A204.1 (cell line): ENCODE data around the gene NEMP1.
"Not testable (repeated sequence)": the region's sequence is repeated elsewhere in the genome, so short reads cannot be mapped to it uniquely, and the experiment has no call there.

Experiments used
- FAIRE-seq: peaks from 2 replicates; lab custom pipeline; 2012; peaks lifted over from hg19 to GRCh38; lab: Jason Lieb, UNC

The NEMP1 gene, protein sequence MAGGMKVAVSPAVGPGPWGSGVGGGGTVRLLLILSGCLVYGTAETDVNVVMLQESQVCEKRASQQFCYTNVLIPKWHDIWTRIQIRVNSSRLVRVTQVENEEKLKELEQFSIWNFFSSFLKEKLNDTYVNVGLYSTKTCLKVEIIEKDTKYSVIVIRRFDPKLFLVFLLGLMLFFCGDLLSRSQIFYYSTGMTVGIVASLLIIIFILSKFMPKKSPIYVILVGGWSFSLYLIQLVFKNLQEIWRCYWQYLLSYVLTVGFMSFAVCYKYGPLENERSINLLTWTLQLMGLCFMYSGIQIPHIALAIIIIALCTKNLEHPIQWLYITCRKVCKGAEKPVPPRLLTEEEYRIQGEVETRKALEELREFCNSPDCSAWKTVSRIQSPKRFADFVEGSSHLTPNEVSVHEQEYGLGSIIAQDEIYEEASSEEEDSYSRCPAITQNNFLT

DNA sequence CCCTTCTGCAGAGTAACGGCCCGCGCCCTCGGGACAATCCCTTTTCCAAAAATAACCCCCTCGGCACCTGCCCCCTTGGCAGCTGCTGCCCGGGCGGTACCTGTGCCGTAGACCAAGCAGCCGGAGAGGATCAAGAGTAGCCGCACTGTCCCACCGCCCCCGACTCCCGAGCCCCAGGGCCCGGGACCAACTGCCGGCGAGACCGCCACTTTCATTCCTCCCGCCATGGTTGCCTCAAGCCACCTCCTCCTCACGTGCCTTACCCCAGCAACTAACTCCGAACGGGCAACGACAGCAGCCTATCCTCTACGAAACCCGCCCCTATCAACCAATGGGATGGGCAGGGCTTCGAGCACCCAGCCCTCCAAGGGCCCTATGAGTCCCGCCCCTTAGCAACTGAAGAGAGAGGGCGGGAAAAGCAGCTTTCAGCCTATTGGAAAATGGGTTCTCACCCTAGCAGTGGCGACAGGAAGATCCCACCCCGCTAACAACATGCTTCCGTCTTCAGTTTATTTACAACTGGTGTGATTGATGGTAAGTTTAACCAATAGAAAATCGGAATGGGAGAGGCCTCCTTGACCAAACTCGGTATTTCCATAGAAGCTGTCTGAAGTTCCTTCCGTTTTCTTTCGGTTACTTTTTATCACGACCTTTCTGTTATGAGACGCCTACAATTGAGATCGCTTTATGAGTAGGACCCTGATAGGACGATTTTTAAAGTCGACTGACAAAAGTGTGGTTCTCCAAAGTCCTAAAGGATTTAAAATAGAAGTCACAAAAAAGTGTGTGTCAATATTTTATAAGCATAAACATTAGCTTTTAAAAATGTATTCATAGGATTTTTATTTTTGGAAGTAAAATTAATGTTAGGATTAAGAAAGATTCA lies at the start of gene NEMP1:
TSS of gene NEMP1 (minus strand) at position 273 of the 886 bp plus-strand sequence. CDS start at position 227, 46 bp downstream.
- peak; percentile 100 for FAIRE-seq

GRCh38 chr12:57127726-57128518 lies 49.3 kb upstream of the NEMP1 start, which contains the start of gene LRP1:
Gene LRP1 (plus strand): TSS chr12:57128483. CDS start chr12:57128965, 482 bp downstream.
- no peak for FAIRE-seq

DNA sequence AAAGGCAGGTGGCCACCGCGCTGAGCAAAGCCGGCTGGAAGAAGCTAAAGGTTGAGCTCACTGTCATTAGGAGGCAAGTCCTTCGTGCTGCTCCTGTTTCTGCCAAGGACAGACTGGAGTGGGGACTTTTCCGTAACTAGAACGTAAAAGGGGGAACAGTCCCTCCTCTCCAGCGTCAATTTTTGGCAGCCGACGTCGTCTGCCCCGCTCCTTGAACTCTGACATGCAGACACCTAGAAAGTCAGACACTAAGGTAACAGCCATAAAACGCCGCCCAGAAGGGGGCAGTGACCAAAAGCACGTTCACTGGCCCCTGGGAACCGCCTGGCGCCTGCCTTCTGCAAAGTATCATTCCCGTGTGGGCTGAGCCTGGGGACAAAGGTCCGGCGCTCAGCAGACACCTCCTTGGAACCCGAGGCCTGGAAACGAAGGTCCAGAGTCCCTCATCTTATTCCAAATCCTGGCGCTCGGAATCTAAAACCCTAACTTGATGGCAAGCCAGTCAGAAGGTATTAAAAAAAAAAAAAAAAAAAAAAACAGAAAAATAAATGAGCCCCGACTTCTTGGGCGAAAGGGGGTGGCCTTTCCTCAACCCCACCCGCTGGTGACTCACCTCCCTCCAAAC lies 48.6 kb upstream of the NEMP1 start:
- no peak for FAIRE-seq

DNA sequence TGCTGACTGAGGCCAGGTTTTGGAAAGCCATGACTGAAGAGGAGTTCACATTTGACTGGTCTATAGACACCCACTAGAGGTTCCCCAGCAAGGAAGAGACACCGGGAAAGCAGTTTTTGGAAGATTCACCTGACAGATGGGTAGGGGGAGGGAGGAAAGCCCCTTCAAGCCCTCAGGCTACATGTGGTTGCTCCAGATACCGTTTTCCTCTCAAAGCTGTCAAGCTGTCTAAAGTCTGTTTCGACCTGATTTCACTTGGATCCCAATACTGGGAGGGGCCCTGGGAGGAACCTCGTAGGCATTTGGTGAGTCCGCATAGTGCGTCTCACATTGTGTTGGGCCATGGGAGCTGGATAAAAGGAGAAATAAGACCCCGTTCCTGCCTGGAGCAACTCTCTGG lies 48.0 kb upstream of the NEMP1 start:
- no peak for FAIRE-seq

DNA sequence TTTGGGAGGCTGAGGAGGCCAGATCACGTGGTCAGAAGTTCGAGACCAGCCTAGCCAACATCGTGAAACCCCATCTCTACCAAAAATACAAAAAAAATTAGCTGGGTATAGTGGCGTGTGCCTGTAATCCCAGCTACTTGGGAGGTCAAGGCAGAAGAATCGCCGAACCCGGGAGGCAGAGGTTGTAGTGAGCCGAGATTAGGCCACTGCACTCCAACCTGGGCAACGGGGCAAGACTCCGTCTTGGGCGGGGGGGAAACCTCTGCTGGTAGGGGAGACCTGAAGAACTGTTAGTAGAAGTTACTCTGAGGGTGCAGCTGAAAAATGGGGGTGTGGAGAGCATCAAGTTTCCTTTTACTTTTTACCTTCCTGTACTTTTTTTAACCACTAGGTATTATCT lies 47.5 kb upstream of the NEMP1 start:
- no peak for FAIRE-seq

GRCh38 chr12:57124261-57124877 lies 45.8 kb upstream of the NEMP1 start:
- FAIRE-seq: no peak

DNA sequence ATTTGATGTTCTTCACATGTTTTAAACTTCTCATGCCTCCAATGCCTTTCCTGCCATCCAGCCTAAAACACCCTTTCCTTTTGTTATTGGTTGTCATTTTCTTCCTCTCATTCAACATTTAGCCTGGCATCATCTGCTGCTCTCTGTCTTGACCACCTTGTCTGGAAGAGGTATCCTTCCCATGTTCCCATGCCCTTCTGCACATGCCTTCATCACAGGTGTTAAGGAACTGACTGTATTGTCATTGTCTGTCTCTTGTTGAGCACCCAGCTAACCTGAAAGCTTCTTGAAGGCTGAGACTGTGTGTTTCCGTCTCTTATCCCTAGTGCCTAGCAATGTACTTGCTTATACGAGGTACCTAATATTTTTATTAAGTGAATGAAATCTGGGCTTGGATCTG lies 45.2 kb upstream of the NEMP1 start:
- no peak for FAIRE-seq

GRCh38 chr12:57120718-57121117 lies 42.1 kb upstream of the NEMP1 start:
- FAIRE-seq: not testable (repeated sequence)

DNA sequence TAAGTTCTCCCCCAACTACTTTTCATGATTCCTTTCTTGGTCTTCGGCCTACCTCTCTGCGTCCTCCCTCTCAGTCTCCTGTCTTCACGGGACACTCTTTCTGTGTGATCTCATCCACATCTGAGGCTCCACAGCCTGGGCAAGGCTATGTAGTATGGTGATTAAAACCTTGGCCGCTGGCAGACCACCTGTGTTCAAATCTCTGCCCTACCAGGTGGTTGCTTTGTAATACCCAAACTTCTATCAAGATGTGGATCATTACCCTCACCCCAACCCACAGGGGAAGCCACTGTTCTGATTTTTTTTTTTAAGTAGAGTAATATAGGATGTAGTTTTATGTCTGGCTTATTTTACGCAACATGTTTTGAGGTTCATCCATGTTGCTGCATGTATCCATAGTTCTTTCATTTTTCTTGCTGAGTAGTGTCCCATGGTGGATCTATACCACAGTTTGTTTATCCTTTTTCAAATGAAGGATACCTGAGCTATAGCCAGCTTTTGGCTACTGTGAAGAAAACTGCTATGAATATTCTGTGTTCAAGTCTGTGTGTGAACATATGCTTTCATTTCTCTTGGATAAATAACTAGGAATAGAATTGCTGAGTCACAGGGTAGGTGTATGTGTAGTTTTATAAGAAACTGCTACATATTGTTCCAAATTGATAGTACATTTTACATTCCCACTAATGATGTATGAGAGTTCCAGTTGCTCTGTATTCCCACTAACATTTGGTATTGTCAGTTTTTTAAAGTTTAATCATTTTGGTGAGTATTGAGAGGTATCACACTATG lies 40.9 kb upstream of the NEMP1 start:
- FAIRE-seq: no peak

DNA sequence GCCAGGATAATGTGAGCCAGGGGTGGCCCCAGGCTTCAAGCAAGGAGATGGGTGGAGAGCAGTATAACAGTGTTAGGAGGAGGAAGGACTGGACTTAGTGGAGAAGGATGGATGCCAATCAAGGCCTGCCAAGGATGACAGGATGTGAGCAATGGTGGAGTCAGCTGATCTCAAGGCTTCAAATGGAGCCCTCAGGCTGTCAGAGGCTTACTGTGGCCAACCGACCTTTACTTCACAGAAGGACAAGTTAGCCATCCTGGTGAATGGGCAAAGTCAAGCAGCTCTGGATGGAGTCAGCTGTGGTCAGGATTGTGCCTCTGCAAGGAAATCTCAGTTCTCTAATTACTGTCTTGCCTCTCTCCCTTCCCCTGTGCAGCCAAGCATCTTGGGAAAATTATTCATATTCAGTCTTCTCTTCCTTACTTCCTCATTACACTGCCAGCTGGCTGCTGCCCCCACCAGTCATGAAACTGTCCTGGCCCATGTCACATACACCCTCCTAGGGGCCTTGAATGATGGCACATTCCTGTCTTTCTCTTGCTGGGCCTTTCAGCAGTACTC lies 40.2 kb upstream of the NEMP1 start:
- FAIRE-seq: no peak

- FAIRE-seq: no peak
Observed at GRCh38 chr12:57116580-57117281, 38.1 kb upstream of the NEMP1 start.

DNA sequence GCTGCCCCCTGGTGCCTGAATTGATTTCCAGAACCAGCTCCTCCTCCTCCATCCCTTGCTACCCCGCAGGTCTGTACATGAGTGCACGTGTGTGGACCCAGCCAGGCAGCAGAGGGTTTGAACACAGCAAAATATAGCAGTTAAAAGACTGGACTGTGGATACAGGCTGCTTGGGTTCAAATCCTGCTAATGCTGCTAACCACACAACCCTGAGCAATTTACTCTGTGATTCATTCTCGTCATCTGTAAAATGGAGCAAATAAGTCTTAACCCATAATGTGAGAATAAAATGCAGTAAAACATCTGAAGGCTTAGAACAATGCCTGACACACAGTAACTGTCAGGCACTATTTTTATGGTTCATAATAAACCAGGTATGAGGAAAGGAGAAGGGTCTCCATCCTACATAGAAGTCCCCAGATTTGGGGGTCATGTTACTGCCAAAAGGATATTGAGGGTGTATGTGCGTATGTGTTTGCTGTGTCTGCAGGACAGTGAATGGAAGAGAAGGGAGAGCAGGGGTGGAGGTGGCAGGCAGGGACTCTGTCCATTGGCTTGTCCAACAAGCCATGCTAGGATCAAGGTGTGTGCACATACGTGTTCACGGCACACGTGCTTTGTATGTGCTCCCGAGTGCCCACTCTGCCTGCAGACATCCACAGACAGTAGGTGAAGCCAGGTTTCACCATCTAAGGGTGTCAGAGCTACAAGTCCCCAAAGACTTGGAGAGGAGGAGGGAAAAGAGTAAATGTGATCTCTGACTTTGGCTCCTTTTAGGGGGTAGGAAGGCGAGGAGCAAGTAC lies 34.1 kb upstream of the NEMP1 start:
- FAIRE-seq: no peak

GRCh38 chr12:57111031-57111734 lies 32.6 kb upstream of the NEMP1 start, which contains the start of gene STAT6:
Gene STAT6 (minus strand): TSS chr12:57111362. CDS start chr12:57108278, 3,084 bp downstream.
- no peak for FAIRE-seq

DNA sequence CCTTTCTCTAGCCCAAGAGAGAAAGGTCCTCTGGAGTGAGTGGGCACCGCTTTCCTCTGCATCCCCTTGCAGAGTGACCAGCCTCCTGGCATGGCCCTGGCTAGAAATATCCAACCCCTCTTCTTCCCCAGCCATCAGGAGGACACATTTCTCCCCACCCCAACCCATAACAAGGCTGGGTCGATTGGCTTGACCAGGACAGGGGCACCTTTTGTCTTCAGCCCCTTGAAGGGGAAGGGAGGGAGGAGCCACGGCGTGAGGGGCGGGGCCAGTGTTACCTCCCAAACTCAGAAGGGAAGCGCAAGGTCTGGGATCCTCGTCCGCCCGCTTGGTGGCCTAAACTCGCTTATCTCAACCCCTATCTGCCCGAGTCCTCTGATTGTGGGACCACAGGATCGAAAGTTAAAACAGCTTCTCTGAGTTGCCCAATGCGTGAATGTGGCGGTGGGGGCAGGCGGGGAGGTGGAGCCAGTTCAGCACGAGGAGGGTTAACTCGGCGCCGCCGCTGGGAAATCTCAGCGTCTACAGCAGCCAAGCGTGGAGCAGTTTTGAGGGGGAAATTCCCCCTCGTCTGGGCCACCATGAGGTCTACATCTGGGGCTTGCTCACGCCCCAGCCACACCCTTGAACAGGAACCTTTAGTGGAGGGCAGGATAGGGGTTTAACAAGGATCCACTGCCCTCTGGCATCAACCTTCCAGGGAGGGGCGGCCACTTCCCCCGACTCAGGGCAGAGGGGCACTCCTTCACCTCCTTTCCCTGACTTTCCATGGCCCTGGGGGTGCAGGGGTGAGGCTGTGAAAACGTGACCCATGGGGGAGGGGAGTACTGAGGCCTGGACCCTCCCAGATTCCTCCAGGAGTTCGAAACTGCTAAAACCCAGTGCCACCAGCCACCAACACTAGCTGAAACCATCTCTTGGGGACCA lies 31.8 kb upstream of the NEMP1 start:
- no peak for FAIRE-seq

DNA sequence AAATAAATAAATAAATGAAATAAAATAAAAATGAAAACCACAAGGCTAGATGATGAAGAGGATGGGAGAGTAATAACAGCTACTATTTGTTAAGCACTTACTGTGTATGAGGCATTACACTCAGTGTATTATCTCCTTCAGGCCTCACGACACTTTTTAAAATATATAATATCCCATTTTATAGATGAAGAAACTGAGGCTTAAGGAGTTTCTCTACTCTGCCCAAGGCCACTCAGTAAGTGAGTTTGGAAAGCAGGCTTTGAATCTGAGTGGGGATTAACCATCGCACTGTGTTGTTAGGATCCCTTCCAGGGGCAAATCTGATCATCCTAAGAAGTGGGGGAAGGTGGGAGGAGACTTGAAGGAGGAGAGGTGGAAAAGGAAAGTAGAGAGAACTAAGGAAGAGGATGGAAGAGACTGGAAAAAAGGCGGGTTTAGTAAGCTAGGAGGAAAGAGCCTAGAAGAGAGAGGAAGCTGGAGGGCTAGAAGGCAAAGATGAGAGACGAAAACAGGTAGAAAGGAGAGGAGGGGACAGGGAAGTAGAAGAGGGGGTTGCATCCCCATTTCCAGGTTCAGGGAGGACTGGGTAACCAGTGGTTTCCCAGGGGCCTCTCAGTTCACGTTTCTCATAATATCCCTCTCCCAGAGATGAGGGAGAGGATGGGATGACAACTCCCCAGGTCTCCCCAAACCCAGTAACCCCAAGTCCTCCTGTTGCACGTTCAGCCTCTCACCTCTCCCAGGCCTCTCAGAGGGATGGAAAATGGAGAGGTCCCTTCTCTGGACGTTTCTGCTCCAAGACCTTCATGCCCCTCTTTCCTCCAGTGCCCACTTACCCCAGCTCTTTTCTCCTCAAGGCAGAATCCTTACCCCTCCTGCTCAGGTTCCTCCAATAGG lies 30.9 kb upstream of the NEMP1 start:
- FAIRE-seq: no peak
